ENCODE data around the gene GATA6.

DNA sequence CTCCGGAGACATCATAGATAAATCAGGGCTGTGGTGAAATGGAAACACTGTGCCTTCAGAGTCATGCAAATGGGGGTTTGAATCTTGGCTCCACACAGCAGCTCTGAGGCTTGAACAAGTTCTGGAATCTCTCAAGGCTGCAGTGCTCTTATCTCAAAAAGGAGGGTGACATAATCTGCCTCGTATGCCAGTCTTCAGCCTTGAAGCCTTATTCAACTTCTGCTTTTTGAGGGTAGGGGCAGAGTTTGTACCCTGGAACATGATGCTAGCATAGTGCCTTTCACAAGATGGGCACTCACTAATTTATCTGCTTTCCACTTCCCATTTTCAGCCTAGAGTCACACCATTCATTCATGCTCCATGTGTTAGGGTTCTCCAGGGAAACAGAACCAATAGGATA lies 42.3 kb downstream of the GATA6 start:
- TF ChIP-seq, protein P1, sequence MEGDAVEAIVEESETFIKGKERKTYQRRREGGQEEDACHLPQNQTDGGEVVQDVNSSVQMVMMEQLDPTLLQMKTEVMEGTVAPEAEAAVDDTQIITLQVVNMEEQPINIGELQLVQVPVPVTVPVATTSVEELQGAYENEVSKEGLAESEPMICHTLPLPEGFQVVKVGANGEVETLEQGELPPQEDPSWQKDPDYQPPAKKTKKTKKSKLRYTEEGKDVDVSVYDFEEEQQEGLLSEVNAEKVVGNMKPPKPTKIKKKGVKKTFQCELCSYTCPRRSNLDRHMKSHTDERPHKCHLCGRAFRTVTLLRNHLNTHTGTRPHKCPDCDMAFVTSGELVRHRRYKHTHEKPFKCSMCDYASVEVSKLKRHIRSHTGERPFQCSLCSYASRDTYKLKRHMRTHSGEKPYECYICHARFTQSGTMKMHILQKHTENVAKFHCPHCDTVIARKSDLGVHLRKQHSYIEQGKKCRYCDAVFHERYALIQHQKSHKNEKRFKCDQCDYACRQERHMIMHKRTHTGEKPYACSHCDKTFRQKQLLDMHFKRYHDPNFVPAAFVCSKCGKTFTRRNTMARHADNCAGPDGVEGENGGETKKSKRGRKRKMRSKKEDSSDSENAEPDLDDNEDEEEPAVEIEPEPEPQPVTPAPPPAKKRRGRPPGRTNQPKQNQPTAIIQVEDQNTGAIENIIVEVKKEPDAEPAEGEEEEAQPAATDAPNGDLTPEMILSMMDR (IDR thresholded peaks at IDR 0.05; ENCODE audit: insufficient read depth, low read length, poor library complexity, severe bottlenecking) = no peak
- no peak for TF ChIP-seq EZH2phosphoT487 (conservative IDR thresholded peaks at IDR 0.05; ENCODE audit: low read length)
